ENCODE results near the gene RNF220. TPM values are rescaled to one million over a fixed set of nuclear protein-coding genes. Genes with fewer than 3 reads are reported as not detected.

RNF220 gene
- total RNA-seq, 1 donor from 2014 or later, result 72.5 TPM

- Histone ChIP-seq H3K4me1 (no peaks in the 10 kb centered on the region), H3K4me3 (no peak overlapping the region), H3K9me3 (no peaks in the 10 kb centered on the region), H3K36me3 (no peaks in the 10 kb centered on the region), H3K27ac (no peak overlapping the region), H3K27me3 (ENCODE audit: low read depth) (peaks cover 10% of the 10 kb centered on the region)
- no peak for TF ChIP-seq CTCF (IDR thresholded peaks at IDR 0.05)
- DNase-seq (no peak), ATAC-seq (no peak)
- intact Hi-C loops (cut with DNase I), result no loop called here
Measured at GRCh38 chr1:44545961-44546360, 140.9 kb downstream of the RNF220 start.

- ATAC-seq, result no peak
- DNase-seq, result no peak
Measured at GRCh38 chr1:44546403-44547053, 141.5 kb downstream of the RNF220 start.

DNA sequence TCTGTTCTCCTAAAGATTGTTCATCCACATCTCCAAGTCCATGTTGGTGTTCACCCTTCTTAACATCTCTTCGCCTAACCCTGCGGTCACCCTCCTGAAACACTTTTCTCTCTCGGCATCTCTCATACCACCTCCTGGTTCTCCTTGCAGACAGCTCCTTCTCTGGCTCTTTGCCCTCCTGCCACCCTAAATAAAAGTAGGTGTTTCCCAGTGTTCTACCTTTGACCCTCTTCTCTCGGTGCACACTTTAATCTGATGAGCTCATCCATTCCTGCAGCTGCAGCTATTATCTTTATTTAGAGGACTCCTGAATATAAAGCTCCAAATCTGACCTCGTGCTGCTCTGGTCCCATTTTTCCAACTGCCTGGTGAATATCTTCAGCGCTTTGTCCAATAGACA, 142.3 kb downstream of the RNF220 start:
- H3K9me3 ChIP-seq, result no peaks in the 10 kb centered on the region
- no peak for TF ChIP-seq CTCF (IDR thresholded peaks at IDR 0.05)
- DNase-seq, result no peak
- H3K36me3 ChIP-seq, result no peaks in the 10 kb centered on the region
- H3K27me3 ChIP-seq (ENCODE audit: low read depth), result peaks cover 6% of the 10 kb centered on the region
- no peak overlapping the region for H3K27ac ChIP-seq
- no peak overlapping the region for H3K4me3 ChIP-seq
- no peak for ATAC-seq
- H3K4me1 ChIP-seq, result no peaks in the 10 kb centered on the region
- intact Hi-C loops (cut with DNase I), result no loop called here

More at GRCh38 chr1:44546403-44547053, 141.5 kb downstream of the RNF220 start:
- Histone ChIP-seq H3K4me3 (no peak overlapping the region), H3K9me3 (no peaks in the 10 kb centered on the region), H3K36me3 (no peaks in the 10 kb centered on the region), H3K27me3 (ENCODE audit: low read depth) (peaks cover 7% of the 10 kb centered on the region), H3K27ac (no peak overlapping the region), H3K4me1 (no peaks in the 10 kb centered on the region)
- no peak for TF ChIP-seq CTCF (IDR thresholded peaks at IDR 0.05)
- intact Hi-C loops (cut with DNase I), result no loop called here

DNA sequence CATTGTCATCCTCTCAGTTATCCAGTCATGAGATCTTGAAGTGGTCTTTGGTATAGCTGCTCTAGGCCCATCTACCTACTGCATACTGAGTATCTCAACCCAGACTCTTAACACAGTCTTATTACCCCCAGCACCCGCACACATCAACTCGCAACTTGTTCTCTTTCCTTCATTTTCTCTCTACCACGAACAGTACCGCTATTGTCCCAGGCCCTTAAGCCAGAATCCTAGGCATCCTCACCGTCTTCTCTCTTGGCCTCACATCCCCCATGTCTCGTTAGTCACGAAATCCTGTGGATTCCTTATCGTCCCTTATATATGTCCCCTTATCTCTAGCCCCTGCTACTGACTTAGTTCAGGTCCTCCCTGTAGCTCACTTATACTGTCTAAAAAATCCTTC, 142.8 kb downstream of the RNF220 start:
- H3K4me3 ChIP-seq, result no peak overlapping the region
- ATAC-seq (no peak), DNase-seq (no peak)
- no peak for TF ChIP-seq CTCF (IDR thresholded peaks at IDR 0.05)
- H3K27ac ChIP-seq, result no peak overlapping the region
- no peaks in the 10 kb centered on the region for H3K9me3 ChIP-seq
- H3K4me1 ChIP-seq, result no peaks in the 10 kb centered on the region
- no peaks in the 10 kb centered on the region for H3K36me3 ChIP-seq
- peaks cover 1% of the 10 kb centered on the region for H3K27me3 ChIP-seq (ENCODE audit: low read depth)
- intact Hi-C loops (cut with DNase I), result no loop called here

GRCh38 chr1:44549510-44549909, 144.5 kb downstream of the RNF220 start:
- ATAC-seq (no peak), DNase-seq (no peak)
- H3K27me3 ChIP-seq (ENCODE audit: low read depth), result no peaks in the 10 kb centered on the region
- no peak overlapping the region for H3K4me3 ChIP-seq
- H3K4me1 ChIP-seq, result no peaks in the 10 kb centered on the region
- no peaks in the 10 kb centered on the region for H3K9me3 ChIP-seq
- H3K27ac ChIP-seq, result no peak overlapping the region
- intact Hi-C loops (cut with DNase I), result no loop called here
- TF ChIP-seq CTCF (IDR thresholded peaks at IDR 0.05), result no peak
- H3K36me3 ChIP-seq, result no peaks in the 10 kb centered on the region

Data from lower lobe of right lung (tissue), 2 donors.